ES-I3 (cell line): ENCODE data around the gene CHAD.

Experiments
- H3K36me3 ChIP-seq: 2 replicates; pipeline ENCODE4 v1.6.1; 2013; ENCODE audit warnings: mild to moderate bottlenecking, low read length, control low read depth, moderate library complexity; ENCODE audit not compliant: insufficient read depth
- H3K4me1 ChIP-seq: 2 replicates; pipeline ENCODE4 v1.6.1; 2013; ENCODE audit warnings: mild to moderate bottlenecking, control low read depth, low read length; ENCODE audit not compliant: insufficient read depth
- H3K9ac ChIP-seq: 2 replicates; pipeline ENCODE4 v1.6.1; 2013; ENCODE audit warnings: low read depth, mild to moderate bottlenecking, low read length, moderate library complexity
- H3K9me3 ChIP-seq: 2 replicates; pipeline ENCODE4 v1.6.1; 2013; ENCODE audit warnings: mild to moderate bottlenecking, low read length, moderate library complexity; ENCODE audit not compliant: control insufficient read depth, insufficient read depth

CHAD gene

GRCh38 chr17:50461550-50462132, 7.0 kb downstream of the CHAD start:
- Histone ChIP-seq H3K4me1 (peaks cover 5% of the 10 kb centered on the region; the same call in 1 of the 2 replicates), H3K9me3 (no peaks in the 10 kb centered on the region), H3K9ac (no peak overlapping the region), H3K36me3 (no peaks in the 10 kb centered on the region)

DNA sequence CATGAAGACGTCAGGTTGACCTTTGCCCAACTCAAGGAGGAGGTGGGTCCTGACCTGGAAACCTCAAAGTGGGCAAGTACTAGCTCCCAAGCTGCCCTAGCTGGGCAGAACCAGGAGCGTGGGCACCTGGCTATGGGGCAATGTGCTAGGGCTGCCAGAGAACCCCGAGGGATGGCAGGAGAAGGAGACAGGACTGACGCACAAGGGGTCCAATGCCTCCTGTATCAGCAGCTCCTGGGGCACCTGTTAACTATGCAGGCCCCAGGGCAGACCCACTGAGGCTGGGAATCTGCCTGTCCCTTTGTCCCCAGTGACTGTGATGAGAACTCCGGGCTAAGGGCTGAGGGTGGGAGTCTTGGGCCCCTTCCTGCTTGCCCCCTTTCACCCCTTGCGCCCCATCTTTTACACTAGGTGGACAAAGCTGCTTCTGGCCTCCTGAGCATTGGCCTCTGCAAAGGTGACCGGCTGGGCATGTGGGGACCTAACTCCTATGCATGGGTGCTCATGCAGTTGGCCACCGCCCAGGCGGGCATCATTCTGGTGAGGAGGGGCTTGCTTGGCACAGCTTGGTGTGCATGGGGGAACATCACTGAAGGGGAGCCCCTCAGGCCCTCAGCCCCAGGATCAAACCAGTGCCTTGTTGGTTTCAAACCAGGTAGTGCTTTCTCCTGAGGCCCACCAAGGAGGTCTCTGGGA, 7.7 kb downstream of the CHAD start:
- Histone ChIP-seq H3K9ac (no peak overlapping the region), H3K9me3 (no peaks in the 10 kb centered on the region), H3K36me3 (no peaks in the 10 kb centered on the region), H3K4me1 (peaks cover 5% of the 10 kb centered on the region; the same call in 1 of the 2 replicates)

- Histone ChIP-seq H3K9me3 (no peaks in the 10 kb centered on the region), H3K36me3 (no peaks in the 10 kb centered on the region), H3K4me1 (peaks cover 5% of the 10 kb centered on the region; the same call in 1 of the 2 replicates), H3K9ac (no peak overlapping the region)
Observed at GRCh38 chr17:50459756-50460155, 8.9 kb downstream of the CHAD start.

DNA sequence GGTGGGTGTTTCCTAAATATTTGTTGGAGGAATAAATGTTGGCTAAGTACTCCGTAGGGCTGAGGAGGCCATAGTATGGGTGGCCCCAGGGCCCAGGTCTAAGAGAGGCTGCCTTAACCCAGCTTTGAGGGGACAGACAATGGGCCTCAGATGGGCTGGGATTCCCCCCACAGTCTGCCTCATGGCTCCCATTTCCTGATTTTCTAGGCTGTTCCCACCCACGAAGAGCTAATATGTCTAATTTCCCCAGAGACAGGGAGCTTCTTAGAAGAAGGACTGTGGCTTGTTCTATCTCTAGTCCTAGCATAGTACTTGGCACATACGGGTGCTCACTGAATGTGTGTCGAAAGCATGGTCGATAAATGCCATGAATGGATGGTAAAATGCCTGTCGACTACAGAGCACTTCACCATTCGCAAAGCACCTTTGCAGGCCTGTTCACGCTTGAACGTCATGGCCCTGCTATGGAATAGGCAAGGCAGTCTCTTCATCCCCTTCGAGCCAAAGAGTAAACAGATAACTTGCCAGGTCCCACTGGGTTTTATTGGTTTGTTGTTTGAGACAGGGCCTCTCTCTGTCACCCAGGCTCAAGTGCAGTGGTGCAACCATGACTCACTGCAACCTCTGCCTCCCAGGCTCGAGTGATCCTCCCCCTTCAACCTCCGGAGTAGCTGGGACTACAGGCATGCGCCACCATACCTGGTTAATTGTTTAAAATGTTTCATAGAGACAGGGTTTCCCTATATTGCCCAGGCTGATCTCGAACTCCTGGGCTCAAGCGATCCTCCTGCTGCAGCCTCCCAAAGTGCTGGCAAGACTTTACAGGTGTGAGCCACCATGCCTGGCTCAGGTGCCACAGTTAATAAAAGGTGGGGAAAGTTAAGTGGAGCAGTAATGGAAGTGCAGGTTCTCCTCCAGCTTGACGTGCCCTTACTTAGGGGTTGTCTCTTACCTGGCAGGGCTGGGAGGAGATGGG, 9.7 kb downstream of the CHAD start:
- Histone ChIP-seq H3K4me1 (peaks cover 5% of the 10 kb centered on the region; the same call in 1 of the 2 replicates), H3K9me3 (no peaks in the 10 kb centered on the region), H3K36me3 (no peaks in the 10 kb centered on the region), H3K9ac (no peak overlapping the region)

- Histone ChIP-seq H3K9ac (no peak overlapping the region), H3K36me3 (no peaks in the 10 kb centered on the region), H3K9me3 (no peaks in the 10 kb centered on the region), H3K4me1 (peaks cover 5% of the 10 kb centered on the region; the same call in 1 of the 2 replicates)
Observed at GRCh38 chr17:50458270-50458669, 10.4 kb downstream of the CHAD start.

DNA sequence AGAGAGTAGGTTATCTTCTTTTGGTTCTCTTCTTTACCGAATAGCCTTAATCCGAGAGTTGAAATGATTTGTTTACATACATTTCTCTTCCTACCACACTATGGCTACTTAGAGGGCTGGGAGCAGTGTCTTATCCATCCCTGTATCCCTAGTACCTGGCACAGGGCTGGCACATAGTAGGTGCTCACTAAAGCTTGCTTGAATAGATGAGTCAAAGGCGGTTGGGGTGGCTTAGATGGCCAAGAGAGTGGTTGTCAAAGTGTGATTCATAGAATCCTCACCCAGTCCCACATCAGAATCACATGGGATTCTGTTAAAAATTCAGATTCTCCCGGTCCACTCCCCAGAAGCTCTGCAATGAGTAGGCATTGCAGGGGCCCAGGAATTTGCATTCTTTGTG, 11.1 kb downstream of the CHAD start:
- no peaks in the 10 kb centered on the region for H3K9me3 ChIP-seq
- no peaks in the 10 kb centered on the region for H3K36me3 ChIP-seq
- peaks cover 5% of the 10 kb centered on the region; the same call in 1 of the 2 replicates for H3K4me1 ChIP-seq
- no peak overlapping the region for H3K9ac ChIP-seq

- H3K36me3 ChIP-seq: no peaks in the 10 kb centered on the region
- no peak overlapping the region for H3K9ac ChIP-seq
- H3K4me1 ChIP-seq: peaks cover 3% of the 10 kb centered on the region; the same call in 1 of the 2 replicates
- H3K9me3 ChIP-seq: no peaks in the 10 kb centered on the region
Observed at GRCh38 chr17:50453901-50454300, 14.8 kb downstream of the CHAD start.

DNA sequence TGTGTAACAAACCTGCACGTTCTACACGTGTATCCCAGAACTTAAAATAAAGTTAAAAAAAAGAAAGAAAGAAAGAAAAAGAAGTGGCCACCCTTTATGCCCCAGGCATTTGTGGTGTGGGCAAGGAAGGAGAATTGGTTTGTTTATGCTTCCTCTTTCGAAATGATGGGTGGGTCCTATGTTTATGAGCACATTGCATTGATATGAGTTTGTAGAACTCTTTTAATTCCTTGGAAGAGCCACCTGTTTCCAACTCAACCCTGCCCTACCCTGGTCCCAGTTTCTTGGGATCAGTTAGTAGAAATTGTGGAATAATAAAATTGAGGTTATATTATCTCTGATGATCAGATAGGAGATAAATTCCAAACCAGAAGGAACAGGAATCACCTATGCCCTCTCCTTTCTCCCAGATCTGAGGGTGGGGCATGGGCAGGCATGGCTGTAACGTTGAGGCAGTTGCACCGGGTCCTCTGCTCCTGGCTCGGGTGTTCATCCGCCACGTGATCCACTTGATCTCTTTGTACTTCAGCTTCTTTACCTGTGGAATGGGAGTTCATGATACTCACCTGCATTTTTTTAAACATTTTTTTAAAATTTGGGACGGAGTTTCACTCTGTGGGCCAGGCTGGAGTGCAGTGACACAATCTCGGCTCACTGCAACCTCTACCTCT, 15.9 kb downstream of the CHAD start:
- no peak overlapping the region for H3K9ac ChIP-seq
- no peaks in the 10 kb centered on the region for H3K9me3 ChIP-seq
- H3K4me1 ChIP-seq: no peaks in the 10 kb centered on the region
- H3K36me3 ChIP-seq: no peaks in the 10 kb centered on the region

- H3K9ac ChIP-seq: no peak overlapping the region
- H3K9me3 ChIP-seq: no peaks in the 10 kb centered on the region
- H3K4me1 ChIP-seq: no peaks in the 10 kb centered on the region
- H3K36me3 ChIP-seq: no peaks in the 10 kb centered on the region
Observed at GRCh38 chr17:50451943-50452629, 16.6 kb downstream of the CHAD start.

DNA sequence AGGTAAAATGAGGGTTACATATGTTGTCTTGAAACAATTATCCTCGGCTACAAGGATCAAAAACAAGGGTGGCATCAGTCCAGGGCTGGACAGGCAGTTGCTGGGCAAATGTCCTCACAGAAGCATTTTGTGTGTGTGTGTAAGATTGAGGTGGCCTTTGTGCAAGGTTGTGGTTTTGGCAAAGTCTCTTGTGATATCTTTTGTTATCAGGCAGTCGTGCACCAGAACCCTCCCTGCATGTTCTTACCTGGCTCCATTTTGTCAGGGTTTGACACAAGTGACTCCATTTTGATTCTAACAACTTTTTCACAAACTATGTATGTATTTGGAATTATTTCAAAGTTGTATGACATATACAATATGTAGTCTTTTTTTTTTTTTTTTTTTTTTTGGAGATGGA, 20.0 kb downstream of the CHAD start:
- Histone ChIP-seq H3K9me3 (no peaks in the 10 kb centered on the region), H3K36me3 (no peaks in the 10 kb centered on the region), H3K4me1 (no peaks in the 10 kb centered on the region), H3K9ac (no peak overlapping the region)

DNA sequence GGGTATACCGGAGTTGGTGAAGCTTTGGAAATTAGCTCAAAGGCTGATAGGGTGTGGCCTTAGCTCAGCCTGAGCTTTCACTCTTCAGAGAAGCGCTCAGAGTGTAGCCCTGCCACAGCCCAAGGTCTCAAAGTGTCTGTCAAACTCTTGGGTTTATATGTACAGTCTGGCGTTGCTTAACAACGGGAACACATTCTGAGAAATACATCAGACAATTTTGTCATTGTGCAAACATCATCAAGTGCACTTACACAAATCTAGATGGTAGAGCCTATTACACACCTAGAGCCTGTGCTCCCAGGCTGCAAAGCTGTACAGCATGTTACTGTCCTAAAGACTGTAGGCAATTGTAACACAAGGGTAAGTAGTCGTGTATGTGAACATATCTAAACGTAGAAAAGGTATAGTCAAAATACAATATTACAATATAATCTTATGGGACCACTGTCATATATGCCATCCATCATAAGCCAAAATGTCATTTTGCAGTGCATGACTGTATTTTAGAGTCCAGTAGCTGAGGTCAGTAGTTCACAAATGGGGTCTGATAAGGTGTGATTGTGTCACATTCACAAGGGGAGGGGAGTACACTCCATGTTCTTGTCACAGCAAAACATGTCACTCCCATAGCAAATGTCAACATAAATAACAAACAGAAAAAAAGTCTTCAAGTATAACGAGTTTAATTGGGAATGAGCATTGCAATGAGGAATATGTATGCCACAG, 20.6 kb downstream of the CHAD start:
- Histone ChIP-seq H3K9ac (no peak overlapping the region), H3K9me3 (no peaks in the 10 kb centered on the region), H3K4me1 (no peaks in the 10 kb centered on the region), H3K36me3 (no peaks in the 10 kb centered on the region)

DNA sequence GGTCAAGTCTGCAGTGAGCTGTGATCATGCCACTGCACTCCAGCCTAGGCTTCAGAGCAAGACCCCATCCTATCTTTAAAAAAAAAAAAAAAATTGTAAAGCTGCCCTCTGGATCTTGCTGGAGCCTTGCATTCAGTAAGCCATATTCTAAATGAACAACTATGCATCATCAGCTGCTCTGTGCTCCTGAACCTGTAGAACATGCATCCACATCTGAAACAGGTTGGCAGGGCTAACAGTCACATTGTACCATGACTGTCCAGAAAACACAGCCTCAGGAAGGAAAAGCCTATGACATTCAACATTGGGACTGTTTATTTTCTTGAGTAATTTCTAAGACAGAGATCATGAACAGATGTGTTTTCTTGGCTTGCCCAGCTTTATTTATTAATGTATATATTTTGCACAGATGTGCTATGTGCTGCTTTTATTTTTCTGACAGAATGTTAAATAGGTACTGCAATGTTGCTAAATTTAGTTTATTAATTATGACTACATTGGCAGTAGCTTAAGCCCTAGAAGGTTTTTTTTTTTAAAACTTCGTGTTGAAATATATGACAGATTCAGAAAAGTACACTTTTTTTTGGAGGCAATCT, 22.9 kb downstream of the CHAD start:
- no peaks in the 10 kb centered on the region for H3K4me1 ChIP-seq

More for the DNA sequence above, 22.9 kb downstream of the CHAD start:
- Histone ChIP-seq H3K9me3 (no peaks in the 10 kb centered on the region), H3K36me3 (no peaks in the 10 kb centered on the region), H3K9ac (no peak overlapping the region)
